Neural progenitor cell (in vitro differentiated cells): Measurements from ENCODE around the gene REPIN1.

Experiments
- EZH2 ChIP-seq: fragments of 200-600 bp; sonication (generic); IDR thresholded peaks from 2 replicates; pipeline ENCODE4 v1.6.1; 2017; ENCODE audit warnings: antibody characterized with exemption, mild to moderate bottlenecking, moderate library complexity
- EZH2phosphoT487 ChIP-seq: fragments of 200-600 bp; sonication (generic); IDR thresholded peaks from 2 replicates; pipeline ENCODE4 v1.6.1; 2017; ENCODE audit warnings: antibody characterized with exemption
- TF ChIP-seq, protein P1 (sequence below): fragments of 200-600 bp; sonication (generic); IDR thresholded peaks from 2 replicates; pipeline ENCODE4 v1.5.1; 2017; ENCODE audit warnings: antibody characterized with exemption, mild to moderate bottlenecking

DNA sequence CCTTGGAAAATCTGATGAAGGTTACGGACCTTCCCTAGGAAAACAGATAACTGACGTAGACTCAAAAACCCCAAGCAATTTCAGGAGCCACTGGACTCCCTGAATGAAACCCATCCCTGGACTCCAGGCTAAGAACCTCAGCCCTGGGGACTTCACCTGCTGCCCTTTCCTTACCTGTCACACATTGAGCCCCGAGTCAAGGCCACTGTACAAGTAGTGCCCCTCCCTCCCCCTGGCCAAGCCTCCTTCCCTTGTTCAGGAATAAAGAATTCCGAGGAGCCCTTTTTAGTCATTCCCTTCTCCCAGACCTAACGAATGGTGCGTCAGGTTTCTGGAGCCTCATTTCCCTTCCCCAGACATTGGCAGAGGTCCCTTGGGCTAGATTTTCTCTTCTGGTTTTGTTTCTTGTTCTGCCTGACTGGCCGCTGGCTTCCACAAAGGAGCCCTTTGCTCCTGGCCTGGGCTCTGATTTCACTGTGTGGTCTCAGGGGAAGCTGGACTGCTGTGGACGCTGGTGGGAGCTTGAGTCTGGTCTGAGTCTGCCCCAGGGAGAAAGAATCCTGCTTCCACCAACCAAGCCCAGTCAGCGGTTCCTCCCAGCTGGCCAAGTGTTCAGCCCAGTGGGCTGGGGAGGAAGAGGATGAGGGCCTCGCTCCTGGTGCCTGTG, 42.2 kb downstream of the REPIN1 start:
- TF ChIP-seq, protein P1, sequence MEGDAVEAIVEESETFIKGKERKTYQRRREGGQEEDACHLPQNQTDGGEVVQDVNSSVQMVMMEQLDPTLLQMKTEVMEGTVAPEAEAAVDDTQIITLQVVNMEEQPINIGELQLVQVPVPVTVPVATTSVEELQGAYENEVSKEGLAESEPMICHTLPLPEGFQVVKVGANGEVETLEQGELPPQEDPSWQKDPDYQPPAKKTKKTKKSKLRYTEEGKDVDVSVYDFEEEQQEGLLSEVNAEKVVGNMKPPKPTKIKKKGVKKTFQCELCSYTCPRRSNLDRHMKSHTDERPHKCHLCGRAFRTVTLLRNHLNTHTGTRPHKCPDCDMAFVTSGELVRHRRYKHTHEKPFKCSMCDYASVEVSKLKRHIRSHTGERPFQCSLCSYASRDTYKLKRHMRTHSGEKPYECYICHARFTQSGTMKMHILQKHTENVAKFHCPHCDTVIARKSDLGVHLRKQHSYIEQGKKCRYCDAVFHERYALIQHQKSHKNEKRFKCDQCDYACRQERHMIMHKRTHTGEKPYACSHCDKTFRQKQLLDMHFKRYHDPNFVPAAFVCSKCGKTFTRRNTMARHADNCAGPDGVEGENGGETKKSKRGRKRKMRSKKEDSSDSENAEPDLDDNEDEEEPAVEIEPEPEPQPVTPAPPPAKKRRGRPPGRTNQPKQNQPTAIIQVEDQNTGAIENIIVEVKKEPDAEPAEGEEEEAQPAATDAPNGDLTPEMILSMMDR = no peak
- TF ChIP-seq EZH2 (no peak), EZH2phosphoT487 (no peak)
